Osteocyte (in vitro differentiated cells): ENCODE data around the gene EPB41L2. TPM values are rescaled to one million over a fixed set of nuclear protein-coding genes. Genes with fewer than 3 reads are reported as not detected.

ENCODE experiments used
- DNase-seq: peaks from one replicate; pipeline ENCODE4 v3.0.0; 2021; ENCODE audit warnings: mixed read lengths; ENCODE audit not compliant: unreplicated experiment; ENCODE audit errors: extremely low spot score
- H3K27ac Mint-ChIP-seq: one replicate; pipeline ENCODE4 v1.8.0; 2021; ENCODE audit warnings: mild to moderate bottlenecking, mixed read lengths; ENCODE audit not compliant: unreplicated experiment
- H3K27me3 Mint-ChIP-seq: one replicate; pipeline ENCODE4 v1.8.0; 2021; ENCODE audit warnings: mixed read lengths; ENCODE audit not compliant: unreplicated experiment
- H3K36me3 Mint-ChIP-seq: one replicate; pipeline ENCODE4 v1.8.0; 2021; ENCODE audit warnings: mixed read lengths; ENCODE audit not compliant: unreplicated experiment
- H3K4me1 Mint-ChIP-seq: one replicate; pipeline ENCODE4 v1.8.0; 2021; ENCODE audit warnings: mixed read lengths; ENCODE audit not compliant: unreplicated experiment
- H3K4me3 Mint-ChIP-seq: one replicate; pipeline ENCODE4 v1.8.0; 2021; ENCODE audit warnings: mild to moderate bottlenecking, moderate library complexity, mixed read lengths; ENCODE audit not compliant: unreplicated experiment
- H3K9me3 Mint-ChIP-seq: one replicate; pipeline ENCODE4 v1.8.0; 2021; ENCODE audit warnings: mixed read lengths; ENCODE audit not compliant: unreplicated experiment
- total RNA-seq: library from RNA; stranded (reverse); gene quantifications from 2 replicates; pipeline ENCODE4 v1.2.1, GENCODE V29; 2021
- TF ChIP-seq, protein P1 (sequence below): fragments of 200-600 bp; sonication (generic); IDR thresholded peaks from 2 replicates; pipeline ENCODE4 v1.5.0; 2021; ENCODE audit warnings: antibody characterized with exemption, mild to moderate bottlenecking, moderate library complexity

EPB41L2 gene
- total RNA-seq, 1 donor from 2014 or later = 65.3 TPM

DNA sequence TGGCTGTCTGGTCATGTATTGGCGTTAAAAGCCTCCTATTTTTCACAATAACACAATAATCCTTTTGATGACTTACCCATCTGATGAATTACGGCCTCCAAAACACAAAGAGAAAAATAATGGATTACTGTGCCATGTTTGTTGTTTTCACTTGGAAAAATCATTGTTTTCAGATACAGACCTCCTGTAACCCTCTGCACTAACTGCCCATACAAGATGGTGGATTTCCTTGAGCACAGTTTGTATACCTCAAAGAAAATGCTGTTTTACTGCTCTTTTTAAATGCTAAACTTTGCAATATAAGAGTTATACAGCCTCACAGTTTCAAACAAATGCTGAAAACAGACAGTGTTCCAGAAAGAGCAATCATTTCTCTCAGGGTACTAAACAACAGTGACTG is 174.8 kb downstream of the EPB41L2 start:
- H3K4me3 Mint-ChIP-seq = no peak overlapping the region
- no peak for DNase-seq
- H3K27me3 Mint-ChIP-seq = no peaks in the 10 kb centered on the region
- H3K4me1 Mint-ChIP-seq = peaks cover 17% of the 10 kb centered on the region
- no peak overlapping the region for H3K27ac Mint-ChIP-seq
- no peaks in the 10 kb centered on the region for H3K9me3 Mint-ChIP-seq
- TF ChIP-seq, protein P1, sequence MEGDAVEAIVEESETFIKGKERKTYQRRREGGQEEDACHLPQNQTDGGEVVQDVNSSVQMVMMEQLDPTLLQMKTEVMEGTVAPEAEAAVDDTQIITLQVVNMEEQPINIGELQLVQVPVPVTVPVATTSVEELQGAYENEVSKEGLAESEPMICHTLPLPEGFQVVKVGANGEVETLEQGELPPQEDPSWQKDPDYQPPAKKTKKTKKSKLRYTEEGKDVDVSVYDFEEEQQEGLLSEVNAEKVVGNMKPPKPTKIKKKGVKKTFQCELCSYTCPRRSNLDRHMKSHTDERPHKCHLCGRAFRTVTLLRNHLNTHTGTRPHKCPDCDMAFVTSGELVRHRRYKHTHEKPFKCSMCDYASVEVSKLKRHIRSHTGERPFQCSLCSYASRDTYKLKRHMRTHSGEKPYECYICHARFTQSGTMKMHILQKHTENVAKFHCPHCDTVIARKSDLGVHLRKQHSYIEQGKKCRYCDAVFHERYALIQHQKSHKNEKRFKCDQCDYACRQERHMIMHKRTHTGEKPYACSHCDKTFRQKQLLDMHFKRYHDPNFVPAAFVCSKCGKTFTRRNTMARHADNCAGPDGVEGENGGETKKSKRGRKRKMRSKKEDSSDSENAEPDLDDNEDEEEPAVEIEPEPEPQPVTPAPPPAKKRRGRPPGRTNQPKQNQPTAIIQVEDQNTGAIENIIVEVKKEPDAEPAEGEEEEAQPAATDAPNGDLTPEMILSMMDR = no peak
- H3K36me3 Mint-ChIP-seq = peaks cover 4% of the 10 kb centered on the region

DNA sequence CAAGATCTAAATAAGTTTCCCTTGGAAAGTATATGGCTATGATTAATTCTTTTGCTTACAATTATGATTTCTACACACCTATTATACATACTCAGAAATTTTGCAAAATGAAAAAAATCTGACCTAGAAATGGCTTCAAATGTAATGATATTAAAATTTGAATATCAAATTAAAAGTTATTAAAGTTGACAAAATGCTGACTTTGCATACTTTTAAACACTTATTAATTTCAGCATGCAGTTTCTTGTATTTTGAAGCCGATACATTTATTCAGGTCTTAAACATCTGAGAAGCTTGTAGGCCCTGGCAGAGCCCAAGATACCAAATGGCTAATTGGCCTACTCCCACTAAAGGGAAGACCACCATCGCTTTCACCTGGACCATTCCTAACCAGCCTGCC is 176.1 kb downstream of the EPB41L2 start:
- Mint-ChIP-seq H3K36me3 (peaks cover 1% of the 10 kb centered on the region), H3K4me1 (peaks cover 17% of the 10 kb centered on the region), H3K4me3 (no peak overlapping the region), H3K9me3 (no peaks in the 10 kb centered on the region), H3K27ac (no peak overlapping the region), H3K27me3 (no peaks in the 10 kb centered on the region)
- TF ChIP-seq, protein P1 = no peak
- DNase-seq = no peak

DNA sequence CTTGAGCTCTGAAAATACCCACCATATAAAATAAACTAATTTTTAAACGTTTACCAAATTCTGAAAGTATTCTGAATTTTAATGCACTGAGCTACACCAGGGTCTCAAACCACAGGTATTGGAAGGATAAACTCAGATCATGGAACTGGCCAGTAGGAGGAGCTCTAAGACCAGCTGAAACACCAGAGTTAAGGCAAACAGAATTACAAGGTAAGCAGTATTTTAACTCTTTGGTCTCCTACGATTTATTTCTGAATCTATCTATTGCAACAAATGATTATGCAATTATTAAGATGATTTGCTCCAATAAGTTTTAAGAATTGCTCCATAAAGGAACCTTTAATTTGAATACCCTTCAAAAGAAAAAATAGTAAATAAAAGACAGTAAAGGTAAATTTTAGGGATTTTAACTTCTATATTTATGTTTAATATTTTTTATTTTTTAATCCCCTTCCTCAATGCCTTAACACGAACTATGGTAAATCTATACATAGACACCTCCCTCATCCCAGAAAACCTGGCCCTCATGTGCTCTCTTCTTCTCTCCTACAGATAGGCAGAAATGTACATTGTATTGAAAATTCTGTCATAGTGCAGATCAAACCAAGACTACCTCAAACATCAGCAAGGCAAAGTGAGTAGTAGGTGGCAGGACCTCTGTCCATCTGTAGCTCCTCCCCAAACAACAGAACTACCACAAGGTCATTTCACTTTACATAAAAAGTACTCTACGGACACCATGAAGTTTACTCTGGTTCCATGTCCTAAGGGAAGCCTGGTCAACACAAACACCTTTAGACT is 177.5 kb downstream of the EPB41L2 start:
- TF ChIP-seq, protein P1 = peak; percentile 93
- no peak overlapping the region for H3K4me3 Mint-ChIP-seq
- no peaks in the 10 kb centered on the region for H3K9me3 Mint-ChIP-seq
- no peak overlapping the region for H3K27ac Mint-ChIP-seq
- H3K36me3 Mint-ChIP-seq = peaks cover 3% of the 10 kb centered on the region
- H3K27me3 Mint-ChIP-seq = no peaks in the 10 kb centered on the region
- peak; percentile 88 for DNase-seq
- peaks cover 11% of the 10 kb centered on the region for H3K4me1 Mint-ChIP-seq

DNA sequence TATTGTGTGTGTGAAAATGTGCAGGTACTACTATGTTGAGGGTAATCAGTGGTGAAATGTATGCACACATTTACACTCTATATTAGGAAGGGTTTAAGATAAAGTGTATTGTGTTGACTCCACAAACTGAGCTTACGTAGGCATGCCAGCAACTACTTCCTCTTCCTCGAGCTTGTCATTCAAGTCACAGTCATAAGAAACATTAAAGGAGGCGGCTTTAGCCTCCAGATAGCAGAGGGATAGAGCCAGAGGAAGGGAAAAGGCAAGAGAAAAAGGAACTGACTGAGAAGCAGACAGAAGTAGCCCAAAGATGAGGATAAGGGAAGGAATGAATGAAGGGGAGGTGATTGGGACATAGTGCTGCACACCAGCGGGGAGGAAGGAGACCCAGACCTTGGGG is 180.7 kb downstream of the EPB41L2 start:
- TF ChIP-seq, protein P1 = no peak
- Mint-ChIP-seq H3K27ac (no peak overlapping the region), H3K27me3 (no peaks in the 10 kb centered on the region), H3K4me1 (no peaks in the 10 kb centered on the region), H3K9me3 (no peaks in the 10 kb centered on the region), H3K36me3 (peaks cover 3% of the 10 kb centered on the region), H3K4me3 (no peak overlapping the region)
- no peak for DNase-seq

DNA sequence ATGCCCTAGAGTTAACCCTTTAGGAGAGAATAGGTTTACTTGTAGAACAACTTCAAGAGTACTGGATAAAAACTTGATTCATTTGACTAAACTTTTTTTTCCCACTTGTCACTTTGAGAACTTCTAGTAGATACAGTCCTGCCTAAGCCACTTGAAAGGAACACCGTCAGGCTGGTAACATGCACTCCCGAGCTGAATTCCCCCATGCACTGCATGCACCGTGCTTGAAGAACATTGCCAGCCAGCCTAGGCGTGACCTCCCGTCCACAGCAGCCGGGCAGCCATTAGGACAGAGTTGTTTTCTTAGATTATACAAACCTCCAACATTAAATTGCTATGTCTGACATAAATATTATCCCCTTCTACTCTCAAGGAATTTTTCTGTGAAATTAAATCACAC is 183.2 kb downstream of the EPB41L2 start:
- TF ChIP-seq, protein P1 = no peak
- H3K27me3 Mint-ChIP-seq = no peaks in the 10 kb centered on the region
- no peak for DNase-seq
- H3K4me1 Mint-ChIP-seq = no peaks in the 10 kb centered on the region
- H3K4me3 Mint-ChIP-seq = no peak overlapping the region
- H3K9me3 Mint-ChIP-seq = no peaks in the 10 kb centered on the region
- no peak overlapping the region for H3K27ac Mint-ChIP-seq
- peaks cover 3% of the 10 kb centered on the region for H3K36me3 Mint-ChIP-seq
